GM10266 (cell line): ENCODE results near the gene SLC25A41.

Experiments
- DNase-seq: peaks from one replicate; pipeline ENCODE4 v3.0.0; 2012; ENCODE audit errors: extremely low spot score
- TF ChIP-seq, protein P1 (sequence below): IDR thresholded peaks from 2 replicates; pipeline ENCODE4 v1.5.1; 2012; ENCODE audit warnings: mild to moderate bottlenecking, low read depth; ENCODE audit not compliant: control insufficient read depth, insufficient read depth; ENCODE audit errors: missing control alignments

Gene SLC25A41

GRCh38 chr19:6467384-6467783 lies 33.8 kb upstream of the SLC25A41 start:
- peak; percentile 47 for DNase-seq
- TF ChIP-seq, protein P1, sequence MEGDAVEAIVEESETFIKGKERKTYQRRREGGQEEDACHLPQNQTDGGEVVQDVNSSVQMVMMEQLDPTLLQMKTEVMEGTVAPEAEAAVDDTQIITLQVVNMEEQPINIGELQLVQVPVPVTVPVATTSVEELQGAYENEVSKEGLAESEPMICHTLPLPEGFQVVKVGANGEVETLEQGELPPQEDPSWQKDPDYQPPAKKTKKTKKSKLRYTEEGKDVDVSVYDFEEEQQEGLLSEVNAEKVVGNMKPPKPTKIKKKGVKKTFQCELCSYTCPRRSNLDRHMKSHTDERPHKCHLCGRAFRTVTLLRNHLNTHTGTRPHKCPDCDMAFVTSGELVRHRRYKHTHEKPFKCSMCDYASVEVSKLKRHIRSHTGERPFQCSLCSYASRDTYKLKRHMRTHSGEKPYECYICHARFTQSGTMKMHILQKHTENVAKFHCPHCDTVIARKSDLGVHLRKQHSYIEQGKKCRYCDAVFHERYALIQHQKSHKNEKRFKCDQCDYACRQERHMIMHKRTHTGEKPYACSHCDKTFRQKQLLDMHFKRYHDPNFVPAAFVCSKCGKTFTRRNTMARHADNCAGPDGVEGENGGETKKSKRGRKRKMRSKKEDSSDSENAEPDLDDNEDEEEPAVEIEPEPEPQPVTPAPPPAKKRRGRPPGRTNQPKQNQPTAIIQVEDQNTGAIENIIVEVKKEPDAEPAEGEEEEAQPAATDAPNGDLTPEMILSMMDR, result no peak

DNA sequence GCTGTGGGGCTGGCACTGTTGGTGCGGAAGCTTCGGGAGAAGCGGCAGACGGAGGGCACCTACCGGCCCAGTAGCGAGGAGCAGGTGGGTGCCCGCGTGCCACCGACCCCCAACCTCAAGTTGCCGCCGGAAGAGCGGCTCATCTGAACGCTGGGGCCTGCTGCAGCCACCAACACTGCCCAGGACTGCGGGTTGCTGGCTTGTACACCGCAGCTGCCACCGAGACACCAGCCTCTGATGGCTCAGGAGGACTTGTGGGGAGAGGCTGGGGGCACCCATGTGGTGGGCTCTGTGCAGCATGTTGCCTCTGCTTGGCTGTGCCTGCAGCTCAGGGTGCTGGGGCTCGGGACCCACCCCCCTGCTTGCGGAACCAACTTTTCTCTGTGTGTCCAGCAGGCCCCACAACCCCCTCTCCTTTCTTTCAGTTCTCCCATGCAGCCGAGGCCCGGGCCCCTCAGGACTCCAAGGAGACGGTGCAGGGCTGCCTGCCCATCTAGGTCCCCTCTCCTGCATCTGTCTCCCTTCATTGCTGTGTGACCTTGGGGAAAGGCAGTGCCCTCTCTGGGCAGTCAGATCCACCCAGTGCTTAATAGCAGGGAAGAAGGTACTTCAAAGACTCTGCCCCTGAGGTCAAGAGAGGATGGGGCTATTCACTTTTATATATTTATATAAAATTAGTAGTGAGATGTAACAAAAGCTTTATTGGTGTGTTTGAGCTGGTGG lies 33.1 kb upstream of the SLC25A41 start:
- TF ChIP-seq, protein P1, result no peak
- no peak for DNase-seq

DNA sequence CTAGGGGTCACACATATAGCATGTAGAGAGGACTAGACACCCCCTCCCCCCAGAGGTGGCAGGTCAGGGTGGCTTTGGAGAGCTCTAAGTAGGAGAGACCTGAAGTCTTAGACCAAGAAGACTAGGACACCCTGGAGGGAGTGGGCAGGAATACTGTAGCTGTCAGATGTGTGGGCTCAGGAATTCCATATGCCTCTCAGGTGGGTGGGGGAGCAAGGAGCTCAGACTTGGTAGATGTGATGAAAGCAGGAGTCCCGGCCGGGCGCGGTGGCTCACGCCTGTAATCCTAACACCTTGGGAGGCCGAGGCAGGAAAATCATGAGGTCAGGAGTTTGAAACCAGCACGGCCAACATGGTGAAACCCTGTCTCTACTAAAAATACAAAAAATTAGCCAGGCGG lies 32.1 kb upstream of the SLC25A41 start:
- TF ChIP-seq, protein P1, result no peak
- no peak for DNase-seq

DNA sequence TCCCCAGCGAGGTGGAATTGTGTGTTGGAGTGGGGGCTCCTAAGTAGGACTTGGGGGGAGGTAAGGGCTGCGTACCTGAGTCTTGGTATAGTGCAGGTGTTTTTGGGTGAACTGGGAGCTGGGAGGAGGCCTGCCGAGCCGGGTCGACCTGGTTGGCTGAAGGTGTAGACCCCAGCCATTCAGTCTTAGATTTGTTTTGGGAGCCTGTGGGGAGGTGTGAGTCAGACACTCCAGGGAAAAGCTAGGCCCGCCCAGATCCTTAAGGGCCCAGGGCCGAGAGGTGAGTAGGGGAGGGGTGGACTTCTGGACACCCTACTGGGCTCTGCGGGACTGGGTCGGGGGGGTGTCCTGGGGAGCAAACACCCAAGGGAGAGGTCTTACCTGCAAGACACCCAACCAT lies 31.4 kb upstream of the SLC25A41 start:
- DNase-seq, result no peak
- TF ChIP-seq, protein P1, result no peak

- TF ChIP-seq, protein P1, result no peak
- no peak for DNase-seq
Measured at GRCh38 chr19:6464070-6464873, 30.7 kb upstream of the SLC25A41 start, which contains the start of gene CRB3. TSS of gene CRB3 (plus strand) at chr19:6464271. CDS start at chr19:6464702, 431 bp downstream.

- TF ChIP-seq, protein P1, result peak; percentile 28
- DNase-seq, result peak; percentile 98
Measured at GRCh38 chr19:6460099-6460884, 26.7 kb upstream of the SLC25A41 start.
